Breast epithelium (tissue), 4 donors: Measurements from ENCODE around the gene ATG2A. TPM values are rescaled to one million over a fixed set of nuclear protein-coding genes. Genes with fewer than 3 reads are reported as not detected.

ENCODE experiments used
- DNase-seq, 2 donors: peaks; one replicate each; pipeline ENCODE4 v3.0.0-alpha.2; 2019; ENCODE audit warnings: low spot score in 2 of 2
- H3K27ac ChIP-seq, 2 donors: fragments of 200-600 bp; sonication (generic) in 1 of 2; one replicate each; pipeline ENCODE4 v1.5.1; 2016 to 2019; ENCODE audit warnings: mild to moderate bottlenecking in 1 of 2
- H3K27me3 ChIP-seq, 2 donors: fragments of 200-600 bp; sonication (generic) in 1 of 2; one replicate each; pipeline versions ENCODE4 v1.5.1 to v1.6.0; 2017 to 2019; ENCODE audit warnings: control low read depth in 1 of 2, mild to moderate bottlenecking in 1 of 2
- H3K36me3 ChIP-seq: fragments of 200-600 bp; one replicate; pipeline ENCODE4 v1.5.1; 2019
- H3K4me1 ChIP-seq, 2 donors: fragments of 200-600 bp; sonication (generic); one replicate each; pipeline ENCODE4 v1.5.1; 2016 to 2019; ENCODE audit warnings: control low read depth in 1 of 2
- H3K4me3 ChIP-seq, 3 donors: fragments of 200-600 bp; sonication (generic); 1 replicate in 2 of 3; 2 replicates in 1 of 3; pipeline ENCODE4 v1.5.1; 2016 to 2019; ENCODE audit warnings: mild to moderate bottlenecking in 3 of 3, moderate library complexity in 2 of 3
- H3K9me3 ChIP-seq, 2 donors: fragments of 200-600 bp; sonication (generic) in 1 of 2; one replicate each; pipeline ENCODE4 v1.5.1; 2016 to 2019; ENCODE audit warnings: control low read depth in 1 of 2
- POLR2A ChIP-seq: fragments of 450-650 bp; IDR thresholded peaks from one replicate; pipeline ENCODE4 v1.6.1; 2016; ENCODE audit warnings: antibody characterized with exemption, mild to moderate bottlenecking, moderate library complexity
- POLR2AphosphoS5 ChIP-seq, 3 donors: sonication (generic); formaldehyde crosslinking; IDR thresholded peaks; one replicate each; pipeline ENCODE4 v1.6.1; 2017; ENCODE audit warnings: antibody characterized with exemption in 3 of 3
- intact Hi-C: fragments of 100-400 bp; cut with DNase I; formaldehyde crosslinking; loops from one replicate; pipeline ENCODE4 v1.15.1; 2023; ENCODE audit warnings: low total_unique reads
- total RNA-seq, 3 donors: library from RNA; depleted of rRNA; stranded (reverse); fragments of >200 nt; gene quantifications; one replicate each; pipeline ENCODE4 v1.1.0, GENCODE V29; 2016
- TF ChIP-seq, protein P1 (sequence below), 3 donors: fragments of 450-650 bp; IDR thresholded peaks; one replicate each; pipeline ENCODE4 v1.5.1; 2016 to 2017; ENCODE audit warnings: antibody characterized with exemption in 3 of 3, mild to moderate bottlenecking in 3 of 3, moderate library complexity in 3 of 3

The ATG2A gene
- total RNA-seq, 3 donors from 2014 or later = 20.0 to 22.1 (median 21.2) TPM

DNA sequence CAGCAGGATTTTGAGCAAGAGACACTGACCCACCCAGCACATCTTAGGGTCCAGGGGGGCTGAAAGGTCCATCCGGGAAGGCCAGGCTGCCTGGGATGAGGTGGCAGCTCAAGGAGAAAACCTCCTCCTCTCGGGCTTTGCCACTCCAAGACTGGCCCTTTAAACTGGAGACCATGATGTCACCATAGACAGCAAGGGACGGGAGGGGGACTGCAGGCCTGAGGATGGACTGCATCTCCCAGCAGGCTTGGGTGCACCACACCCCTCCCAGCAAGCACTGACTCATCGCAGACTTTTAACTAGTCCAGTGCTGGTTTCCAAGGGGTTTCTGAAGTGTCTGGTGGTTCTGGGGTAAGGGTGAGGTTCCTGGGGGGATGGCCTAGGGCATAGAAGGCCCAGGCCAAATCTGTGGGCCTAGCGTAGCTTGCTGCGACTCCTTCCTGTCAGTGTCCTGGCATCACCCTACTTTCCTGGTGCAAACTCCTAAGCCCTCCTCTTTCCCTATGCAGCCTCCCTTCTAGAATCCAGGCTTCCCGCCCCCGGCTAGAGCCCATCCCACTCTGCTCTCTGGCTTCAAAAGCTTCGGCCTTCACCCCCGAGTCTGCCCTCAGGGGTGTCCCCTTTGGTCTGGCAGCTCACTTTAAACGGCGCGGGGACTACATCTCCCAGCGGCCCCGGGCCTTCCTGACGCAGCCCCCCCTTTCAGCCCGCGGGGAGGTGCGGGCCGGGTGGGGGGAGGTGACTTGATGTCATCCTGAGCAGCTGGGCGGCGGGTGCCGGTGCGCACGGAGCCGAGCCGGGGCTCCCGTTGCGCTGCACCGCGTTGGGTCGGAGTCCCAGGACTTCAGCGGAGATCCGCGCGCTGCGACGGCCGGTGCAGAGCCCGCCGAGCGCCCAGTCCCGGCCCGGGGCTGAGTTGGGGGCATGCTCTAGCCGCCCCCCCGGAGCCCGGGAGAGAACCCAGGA is 7.2 kb upstream of the ATG2A start, which contains the start of gene PPP2R5B:
Gene PPP2R5B, plus strand, starts transcription at position 746 of the 966 bp plus-strand sequence. CDS start 1,046 bp downstream, outside the sequence.
- peak within 1 kb of the TSS; percentile 88 to 99 (median 95) for H3K4me3 ChIP-seq
- TF ChIP-seq POLR2A = peak; percentile 40
- peak; percentile 73 to 87 (median 87) for TF ChIP-seq POLR2AphosphoS5 (IDR thresholded peaks at IDR 0.05)
- TF ChIP-seq, protein P1, sequence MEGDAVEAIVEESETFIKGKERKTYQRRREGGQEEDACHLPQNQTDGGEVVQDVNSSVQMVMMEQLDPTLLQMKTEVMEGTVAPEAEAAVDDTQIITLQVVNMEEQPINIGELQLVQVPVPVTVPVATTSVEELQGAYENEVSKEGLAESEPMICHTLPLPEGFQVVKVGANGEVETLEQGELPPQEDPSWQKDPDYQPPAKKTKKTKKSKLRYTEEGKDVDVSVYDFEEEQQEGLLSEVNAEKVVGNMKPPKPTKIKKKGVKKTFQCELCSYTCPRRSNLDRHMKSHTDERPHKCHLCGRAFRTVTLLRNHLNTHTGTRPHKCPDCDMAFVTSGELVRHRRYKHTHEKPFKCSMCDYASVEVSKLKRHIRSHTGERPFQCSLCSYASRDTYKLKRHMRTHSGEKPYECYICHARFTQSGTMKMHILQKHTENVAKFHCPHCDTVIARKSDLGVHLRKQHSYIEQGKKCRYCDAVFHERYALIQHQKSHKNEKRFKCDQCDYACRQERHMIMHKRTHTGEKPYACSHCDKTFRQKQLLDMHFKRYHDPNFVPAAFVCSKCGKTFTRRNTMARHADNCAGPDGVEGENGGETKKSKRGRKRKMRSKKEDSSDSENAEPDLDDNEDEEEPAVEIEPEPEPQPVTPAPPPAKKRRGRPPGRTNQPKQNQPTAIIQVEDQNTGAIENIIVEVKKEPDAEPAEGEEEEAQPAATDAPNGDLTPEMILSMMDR (IDR thresholded peaks at IDR 0.05) = peak in 2 of 3 donors; percentile 7 to 19
- peak within 1 kb of the TSS; percentile 93 to 96 for H3K27ac ChIP-seq
- peak; percentile 87 to 95 for DNase-seq
- H3K4me1 ChIP-seq = peaks cover 0 to 7% of the 10 kb centered on the region in 2 donors
- no peaks in the 10 kb centered on the region for H3K9me3 ChIP-seq
- H3K27me3 ChIP-seq = no peaks in the 10 kb centered on the region
- no peaks in the 10 kb centered on the region for H3K36me3 ChIP-seq
- intact Hi-C loops = no loop called here

DNA sequence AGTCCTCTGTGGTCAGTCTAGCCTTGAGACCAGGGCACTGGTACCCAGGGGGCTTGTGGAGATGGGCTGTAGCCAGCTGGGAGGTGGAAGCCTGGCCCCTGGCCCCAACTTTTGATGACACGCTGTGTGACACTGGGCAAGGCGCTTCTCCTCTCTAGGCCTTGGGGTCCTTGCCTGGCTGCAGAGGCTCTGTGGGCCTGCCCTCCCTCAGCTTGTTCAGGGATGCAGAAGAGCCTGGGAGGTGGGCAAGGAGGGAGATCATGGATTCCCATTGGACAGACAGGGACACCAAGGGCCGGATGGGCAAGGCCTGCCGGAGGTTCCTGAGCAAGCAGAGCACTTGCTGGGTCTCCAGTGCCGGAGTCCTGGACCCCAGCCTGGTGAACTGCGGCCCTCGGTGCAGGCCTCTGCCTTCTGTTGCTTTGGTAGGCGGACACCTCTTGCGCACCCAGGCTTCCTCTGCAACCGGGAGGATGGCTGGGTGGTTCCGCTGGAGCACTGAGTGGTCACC is 6.2 kb upstream of the ATG2A start:
- intact Hi-C loops = no loop called here
- Histone ChIP-seq H3K27ac (peak overlapping the region; percentile 93 to 96), H3K4me1 (peaks cover 3 to 7% of the 10 kb centered on the region in 2 donors), H3K36me3 (no peaks in the 10 kb centered on the region), H3K27me3 (no peaks in the 10 kb centered on the region), H3K4me3 (peak overlapping the region in 1 of 3 donors; percentile 88), H3K9me3 (no peaks in the 10 kb centered on the region)
- TF ChIP-seq POLR2AphosphoS5 (IDR thresholded peaks at IDR 0.05) (no peak), POLR2A (no peak)
- TF ChIP-seq, protein P1 (IDR thresholded peaks at IDR 0.05) = no peak
- no peak for DNase-seq

DNA sequence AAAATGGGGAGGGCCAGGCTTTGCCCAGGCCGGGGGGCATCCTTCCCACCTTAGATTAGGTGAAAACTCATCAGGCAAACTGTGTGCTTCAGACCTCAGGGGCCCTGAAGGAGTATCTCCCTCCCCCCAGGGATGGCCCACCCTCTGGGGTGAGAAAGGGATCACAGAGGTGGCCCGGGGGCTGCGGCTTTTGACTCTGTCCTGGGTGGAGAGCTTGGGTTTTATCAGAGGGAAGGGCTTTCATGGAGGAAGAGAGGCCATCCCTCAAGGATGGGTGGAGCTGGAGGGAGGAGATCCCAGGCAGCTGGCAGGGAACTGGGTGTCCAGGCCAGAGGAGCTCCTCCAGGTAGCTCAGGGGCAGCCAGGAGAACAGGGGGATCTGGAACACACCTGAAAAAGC is 4.4 kb upstream of the ATG2A start:
- no peak overlapping the region for H3K27ac ChIP-seq
- TF ChIP-seq POLR2A (no peak), POLR2AphosphoS5 (IDR thresholded peaks at IDR 0.05) (no peak)
- TF ChIP-seq, protein P1 (IDR thresholded peaks at IDR 0.05) = no peak
- H3K4me1 ChIP-seq = peaks cover 5 to 7% of the 10 kb centered on the region in 2 donors
- no peak overlapping the region for H3K4me3 ChIP-seq
- H3K27me3 ChIP-seq = no peaks in the 10 kb centered on the region
- DNase-seq = no peak
- intact Hi-C loops = no loop called here
- H3K36me3 ChIP-seq = no peaks in the 10 kb centered on the region
- no peaks in the 10 kb centered on the region for H3K9me3 ChIP-seq

DNA sequence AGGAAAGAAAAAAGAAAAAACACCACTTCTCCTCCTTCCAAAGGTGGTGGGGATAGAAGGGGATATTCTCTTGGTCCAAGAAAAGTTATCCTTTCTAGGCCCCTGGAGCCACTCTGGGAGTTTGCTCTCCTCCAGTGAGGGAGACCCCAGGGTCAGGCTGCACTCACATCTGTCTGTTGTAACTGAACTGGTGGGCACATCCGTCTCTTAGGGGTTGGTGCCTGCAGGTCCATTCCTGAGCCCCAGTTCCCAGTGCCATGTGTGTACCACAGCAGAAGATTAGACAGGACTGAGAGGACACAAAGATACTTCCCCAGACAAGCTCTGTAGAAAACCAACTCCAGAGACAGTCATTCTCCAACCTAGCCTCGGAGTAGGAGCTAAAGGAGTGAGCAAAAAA is 3.1 kb upstream of the ATG2A start:
- Histone ChIP-seq H3K4me3 (no peak overlapping the region), H3K27me3 (no peaks in the 10 kb centered on the region), H3K36me3 (no peaks in the 10 kb centered on the region), H3K9me3 (no peaks in the 10 kb centered on the region), H3K4me1 (peaks cover 2 to 9% of the 10 kb centered on the region in 2 donors), H3K27ac (no peak overlapping the region)
- no peak for DNase-seq
- TF ChIP-seq, protein P1 (IDR thresholded peaks at IDR 0.05) = no peak
- TF ChIP-seq POLR2A = no peak
- TF ChIP-seq POLR2AphosphoS5 (IDR thresholded peaks at IDR 0.05) = no peak
- intact Hi-C loops = no loop called here

DNA sequence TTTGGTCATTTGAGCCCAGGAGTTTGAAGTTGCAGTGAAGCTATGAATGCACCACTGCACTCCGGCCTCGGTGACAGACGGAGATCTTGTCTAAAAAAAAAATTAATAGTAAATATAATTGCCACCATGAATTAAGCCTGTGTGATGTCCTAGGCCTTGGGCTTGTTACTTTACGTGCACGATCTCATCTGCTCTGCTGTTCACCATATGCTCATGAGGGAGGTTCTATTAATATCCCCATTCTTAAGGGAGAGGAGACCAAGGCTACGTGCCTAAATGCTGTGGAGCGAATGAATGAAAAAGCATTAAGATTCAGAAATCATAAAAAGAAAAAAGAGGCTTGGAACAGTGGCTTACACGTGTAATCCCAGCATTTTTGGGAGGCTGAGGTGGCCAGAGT is 2.6 kb upstream of the ATG2A start:
- TF ChIP-seq POLR2A = no peak
- no peak for TF ChIP-seq POLR2AphosphoS5 (IDR thresholded peaks at IDR 0.05)
- TF ChIP-seq, protein P1 (IDR thresholded peaks at IDR 0.05) = no peak
- peaks cover 0 to 9% of the 10 kb centered on the region in 2 donors for H3K4me1 ChIP-seq
- H3K27ac ChIP-seq = no peak overlapping the region
- intact Hi-C loops = no loop called here
- H3K36me3 ChIP-seq = no peaks in the 10 kb centered on the region
- no peak overlapping the region for H3K4me3 ChIP-seq
- no peak for DNase-seq
- no peaks in the 10 kb centered on the region for H3K27me3 ChIP-seq
- no peaks in the 10 kb centered on the region for H3K9me3 ChIP-seq
